Endothelial cell of umbilical vein (primary cell): ENCODE results near the gene LAD1.

Source experiments
- CTCF ChIP-seq, 2 donors: IDR thresholded peaks; 1 replicate in 1 of 2; 2 replicates in 1 of 2; pipeline ENCODE4 v1.5.1; 2011; ENCODE audit warnings: low read length in 2 of 2, mild to moderate bottlenecking in 2 of 2, moderate library complexity in 2 of 2, control low read depth in 1 of 2, inconsistent platforms in 1 of 2, low read depth in 1 of 2; ENCODE audit not compliant: insufficient read depth in 1 of 2; ENCODE audit errors: extremely low read depth in 1 of 2
- EZH2 ChIP-seq: IDR thresholded peaks from 2 replicates; pipeline ENCODE4 v1.6.1; 2012; ENCODE audit warnings: borderline replicate concordance, low read depth, mild to moderate bottlenecking, moderate library complexity, low read length, inconsistent platforms; ENCODE audit not compliant: severe bottlenecking
- GATA2 ChIP-seq: IDR thresholded peaks from 2 replicates; pipeline ENCODE4 v1.7.0; 2011; ENCODE audit warnings: low read depth, mild to moderate bottlenecking, moderate library complexity, mixed read lengths, low read length; ENCODE audit not compliant: insufficient read length, insufficient read depth
- JUN ChIP-seq: IDR thresholded peaks from 2 replicates; pipeline ENCODE4 v1.6.1; 2011; ENCODE audit warnings: borderline replicate concordance, low read depth; ENCODE audit not compliant: insufficient read length, insufficient read depth
- MAX ChIP-seq: IDR thresholded peaks from 2 replicates; pipeline ENCODE4 v1.6.1; 2011; ENCODE audit not compliant: insufficient read depth, insufficient read length
- POLR2A ChIP-seq: IDR thresholded peaks from 2 replicates; pipeline ENCODE4 v1.6.1; 2012; ENCODE audit warnings: low read depth, mild to moderate bottlenecking, control low read depth, low read length

- TF ChIP-seq MAX, result no peak
- no peak for TF ChIP-seq POLR2A
- no peak for TF ChIP-seq CTCF (IDR thresholded peaks at IDR 0.05; ENCODE audit: extremely low read depth in 1 of 2, insufficient read depth in 1 of 2, low read depth in 1 of 2, low read length in 2 of 2)
- no peak for TF ChIP-seq EZH2
- TF ChIP-seq JUN, result no peak
- TF ChIP-seq GATA2, result no peak
These were observed 35.7 kb downstream of the LAD1 start for GRCh38 chr1:201363467-201363866.
